Skin of body (tissue), 2 donors: ENCODE measurements around the gene KCNH8. TPM values are rescaled to one million over a fixed set of nuclear protein-coding genes. Genes with fewer than 3 reads are reported as not detected.

Source experiments
- DNase-seq: peaks from one replicate; lab custom pipeline; 2025; lab: John Stamatoyannopoulos, UW
- total RNA-seq: library from RNA; depleted of rRNA; stranded (reverse); fragments of >200 nt; gene quantifications from one replicate; pipeline ENCODE4 v1.2.3, GENCODE V29; 2014

Gene KCNH8
- total RNA-seq, 1 donor from 2014 or later: 2.0 TPM

- DNase-seq: no peak
These were observed 325.8 kb downstream of the KCNH8 start for GRCh38 chr3:19473971-19474580.

DNA sequence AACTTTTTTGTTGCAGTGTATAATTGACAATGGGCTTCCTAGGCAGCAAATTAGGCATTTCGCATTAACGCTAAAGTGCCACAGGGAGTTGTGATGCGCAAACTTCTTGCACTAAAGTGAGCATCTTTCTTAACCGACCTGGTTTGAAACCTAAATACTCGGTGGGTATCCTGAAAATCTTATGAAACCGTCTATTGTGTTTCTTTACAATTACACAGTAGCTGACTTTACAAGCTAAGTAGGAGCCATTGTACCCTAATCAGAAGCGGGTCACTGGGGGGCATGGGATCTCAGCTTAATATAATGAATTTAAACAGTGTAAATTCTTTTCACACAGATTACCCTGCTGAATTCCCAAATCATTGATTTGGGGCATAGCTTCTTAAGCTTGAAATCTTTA, 328.0 kb downstream of the KCNH8 start:
- no peak for DNase-seq

- no peak for DNase-seq
These were observed 337.0 kb downstream of the KCNH8 start for GRCh38 chr3:19485267-19485666.

DNA sequence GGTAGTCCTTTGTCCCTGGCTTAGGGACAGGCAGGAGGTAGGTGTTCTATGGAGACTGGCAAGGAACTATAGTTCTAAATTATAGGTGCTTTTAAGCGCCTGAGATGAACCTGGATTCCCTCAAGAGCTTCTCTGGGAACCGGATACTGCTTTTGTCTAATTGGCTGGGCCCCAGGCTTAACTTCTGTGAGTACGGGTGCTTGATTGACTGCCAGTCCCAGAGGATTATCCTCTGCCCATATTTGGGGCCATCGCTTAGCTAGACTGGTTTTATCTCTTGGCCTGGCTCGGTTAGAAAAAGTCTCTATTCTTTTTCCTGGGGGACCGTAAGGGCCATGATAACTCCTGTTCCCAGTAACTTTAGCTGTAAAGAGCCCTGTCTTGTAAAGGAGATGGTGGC, 339.1 kb downstream of the KCNH8 start:
- DNase-seq: no peak

DNA sequence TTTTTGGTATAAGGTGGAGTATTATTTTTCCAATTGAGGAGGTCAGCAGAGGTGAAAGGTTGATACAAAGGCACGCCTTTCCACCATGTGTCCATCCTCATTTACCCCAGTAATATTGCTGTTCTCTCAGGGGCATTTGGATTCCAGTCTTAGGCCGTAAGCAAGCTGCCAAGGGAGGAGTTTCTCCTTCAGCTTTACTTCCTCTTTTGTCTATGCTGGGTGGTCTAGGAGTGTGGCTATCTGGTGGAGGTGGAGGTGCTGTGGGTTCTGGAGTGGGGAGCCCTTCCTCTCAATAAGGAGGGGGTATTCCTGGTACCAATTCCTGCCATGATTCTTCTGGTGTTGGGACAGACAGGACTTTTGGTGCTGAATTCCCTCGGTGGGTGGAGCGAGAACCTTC, 340.6 kb downstream of the KCNH8 start:
- DNase-seq: no peak

GRCh38 chr3:19489936-19490335, 341.6 kb downstream of the KCNH8 start:
- no peak for DNase-seq

DNA sequence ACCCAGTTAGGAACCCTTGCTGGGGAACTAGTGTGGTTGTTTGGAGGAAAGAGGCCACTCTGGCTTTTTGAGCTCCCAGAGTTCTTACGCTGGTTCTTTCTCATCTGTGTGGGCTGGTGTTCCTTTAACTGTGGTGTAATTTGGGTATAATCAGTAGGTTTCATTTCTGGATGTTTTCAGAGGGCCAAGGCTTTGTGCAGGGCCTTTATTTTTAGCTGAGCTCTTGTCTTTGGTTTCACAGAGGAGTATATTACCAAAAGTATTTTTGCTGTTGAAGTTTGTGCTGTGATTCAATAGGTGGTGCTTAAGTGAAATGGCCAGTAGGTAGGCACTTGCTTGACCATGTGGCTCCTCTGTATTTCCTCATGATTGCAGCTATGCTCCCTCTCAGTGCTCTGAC, 357.9 kb downstream of the KCNH8 start:
- no peak for DNase-seq

DNA sequence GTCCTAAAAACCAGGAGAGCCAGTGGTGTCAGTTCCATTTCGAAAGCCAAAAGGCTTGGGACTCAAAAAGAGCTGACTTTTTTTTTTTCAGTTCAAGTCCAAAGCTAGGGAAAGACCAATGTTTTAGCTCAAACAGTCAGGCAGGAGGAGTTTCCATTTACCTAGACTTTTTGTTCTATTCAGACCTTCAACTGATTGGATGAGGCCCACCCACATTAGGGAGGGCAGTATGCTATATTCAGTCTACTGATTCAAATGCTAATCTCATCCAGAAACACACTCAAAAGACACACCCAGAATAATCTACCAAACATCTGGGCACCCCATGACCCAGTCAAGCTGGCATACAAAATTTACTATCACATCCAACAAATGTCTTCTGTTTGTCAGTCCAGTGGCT, 374.0 kb downstream of the KCNH8 start:
- DNase-seq: no peak

DNA sequence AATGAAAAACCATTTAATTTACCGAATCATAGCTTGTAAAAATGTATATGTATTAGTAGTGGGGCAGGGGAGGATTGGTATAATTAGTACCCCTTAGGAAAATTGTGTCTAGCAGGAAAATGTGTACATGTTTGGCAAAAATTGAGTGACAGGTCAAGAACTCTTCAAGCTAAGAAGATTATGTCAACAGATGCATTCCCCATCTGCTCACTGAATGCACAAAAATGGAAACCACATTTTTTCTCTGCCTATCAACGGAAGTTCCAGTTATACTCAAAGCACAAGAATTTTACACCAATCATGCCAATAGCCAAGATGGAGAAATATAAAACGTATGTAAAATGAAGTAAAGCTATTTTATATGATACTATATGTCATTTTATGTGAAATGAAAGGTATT, 377.8 kb downstream of the KCNH8 start:
- DNase-seq: no peak

DNA sequence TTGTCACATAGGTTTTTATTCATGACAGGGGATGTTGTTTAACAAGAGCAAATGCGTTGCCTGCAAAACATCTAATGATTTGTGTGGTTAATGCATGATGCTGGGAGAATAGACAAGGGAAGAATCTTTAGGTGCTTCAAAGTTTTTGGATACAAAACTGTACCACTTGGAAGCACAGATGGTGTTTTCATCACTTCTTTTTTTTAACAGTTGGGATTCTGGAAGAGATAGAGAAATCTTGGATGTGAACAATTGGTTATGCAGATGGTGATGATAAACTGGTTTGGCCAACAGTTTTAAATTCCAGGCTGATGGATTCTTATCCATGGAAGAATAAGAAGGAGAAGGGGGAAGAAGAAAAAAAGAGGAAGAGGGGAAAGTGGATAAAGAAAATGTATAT, 379.4 kb downstream of the KCNH8 start:
- DNase-seq: no peak

- DNase-seq: no peak
These were observed 383.1 kb downstream of the KCNH8 start for GRCh38 chr3:19531426-19531825.

DNA sequence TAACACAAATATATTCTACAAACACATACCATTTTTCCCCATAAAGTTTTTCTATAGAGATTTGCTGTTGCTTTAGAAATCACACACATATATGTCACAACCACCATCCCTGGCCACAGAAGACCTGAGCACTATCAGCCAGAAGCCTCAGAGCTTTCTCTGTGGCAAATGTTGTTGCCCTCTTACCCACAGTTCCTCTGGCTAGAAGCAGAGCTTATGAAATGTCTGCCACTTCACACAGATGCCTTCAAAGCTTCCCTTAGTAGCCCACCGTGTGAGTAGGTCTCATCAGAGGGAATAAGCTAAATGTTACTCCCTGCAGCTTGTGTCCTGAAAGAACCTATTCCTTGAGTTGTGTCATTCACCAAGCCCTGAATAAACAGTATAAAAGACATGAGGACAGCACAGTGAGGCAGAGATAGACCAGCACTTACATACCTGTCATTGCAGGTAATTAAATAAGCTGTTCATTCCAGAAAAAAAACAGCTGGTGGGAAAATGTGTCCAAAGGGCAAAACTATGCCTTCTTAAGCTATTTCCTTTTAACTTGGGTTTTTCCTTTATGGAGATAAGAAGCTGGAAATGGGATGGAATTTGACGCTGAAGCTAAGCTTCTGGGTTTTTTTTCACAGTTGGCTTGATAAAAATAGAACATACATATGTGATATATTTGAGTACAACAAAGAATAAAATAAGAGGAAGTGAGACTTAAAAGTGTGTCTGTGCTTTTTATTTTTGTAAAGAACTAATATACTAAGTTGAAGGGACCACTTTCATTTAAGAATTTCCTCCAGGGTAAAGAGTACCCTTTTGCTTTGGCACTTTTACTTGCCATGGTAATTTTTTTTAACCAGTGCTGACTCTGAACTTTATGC, 391.4 kb downstream of the KCNH8 start:
- no peak for DNase-seq

DNA sequence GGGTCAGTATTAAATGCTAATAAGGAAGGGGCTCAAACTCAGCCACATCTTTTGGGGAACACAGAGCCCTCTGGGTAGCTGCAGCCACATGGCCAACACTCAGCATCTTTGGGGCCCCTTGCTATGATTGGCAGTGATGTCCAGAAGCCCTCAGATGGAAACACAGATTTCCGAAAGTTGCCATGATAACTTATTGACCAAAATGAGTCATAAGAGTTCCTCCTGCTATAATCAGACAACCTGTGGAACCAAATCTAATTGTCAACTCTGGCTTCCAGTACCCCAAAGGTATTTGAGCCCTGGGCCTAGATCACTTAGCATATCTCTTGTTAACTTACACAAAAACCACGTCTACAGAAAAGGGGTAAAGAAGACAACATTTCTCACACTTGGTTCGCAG, 392.2 kb downstream of the KCNH8 start:
- no peak for DNase-seq

DNA sequence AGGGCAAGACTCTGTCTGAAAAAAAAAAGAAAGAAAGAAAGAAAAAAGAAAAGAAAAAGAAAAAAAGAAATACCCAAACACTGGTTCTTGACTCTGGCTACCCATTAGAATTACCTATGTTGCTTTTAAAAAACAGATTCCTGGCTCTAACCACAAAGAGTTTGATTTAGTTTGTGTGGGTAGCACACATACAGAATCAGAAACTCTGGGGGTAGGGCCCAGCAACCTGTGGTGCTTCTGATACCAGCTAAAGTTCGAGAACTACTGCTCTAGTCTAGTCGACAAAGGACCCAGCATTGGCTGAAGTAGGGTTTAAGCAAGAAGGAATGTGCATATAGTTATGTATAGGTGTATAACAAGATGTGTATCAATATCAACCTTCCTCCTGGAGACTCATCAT, 393.0 kb downstream of the KCNH8 start:
- DNase-seq: no peak

GRCh38 chr3:19543212-19543841, 395.0 kb downstream of the KCNH8 start:
- no peak for DNase-seq

- DNase-seq: no peak
These were observed 399.6 kb downstream of the KCNH8 start for GRCh38 chr3:19547665-19548464.

DNA sequence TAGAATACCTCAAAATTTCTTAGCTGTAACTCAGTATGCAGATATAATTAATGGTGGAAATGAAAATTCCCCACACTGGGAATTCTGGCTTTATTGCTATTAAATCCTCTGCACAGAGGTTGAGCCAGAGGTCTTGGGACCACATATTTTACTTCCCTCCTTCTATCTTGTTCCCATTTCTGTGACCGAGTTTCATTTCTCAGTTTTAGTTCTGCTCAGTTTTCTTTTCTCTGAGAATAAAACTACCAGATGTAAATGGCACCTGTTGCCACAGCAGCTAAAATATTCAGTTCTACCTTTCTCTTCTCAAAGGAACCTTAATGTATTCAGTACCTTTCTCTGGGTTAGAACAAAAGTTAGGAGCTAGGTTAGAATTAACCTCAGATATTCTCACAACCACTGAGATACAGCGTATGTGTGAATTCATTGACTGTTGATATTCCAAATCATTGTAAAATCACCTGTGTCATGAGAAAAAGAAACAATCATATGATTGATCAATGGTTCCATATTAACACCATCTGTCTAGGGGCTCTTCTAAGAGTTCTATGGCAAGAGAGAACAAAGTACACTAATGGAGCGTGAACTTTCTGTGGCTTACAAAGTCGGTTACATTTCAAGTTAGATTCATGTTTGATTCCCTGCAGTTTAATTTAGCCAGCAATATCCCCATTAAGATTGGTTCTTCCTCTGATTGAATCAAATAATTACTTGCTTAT, 411.6 kb downstream of the KCNH8 start:
- DNase-seq: no peak

GRCh38 chr3:19573644-19574043, 425.3 kb downstream of the KCNH8 start:
- DNase-seq: no peak

GRCh38 chr3:19574268-19574667, 426.0 kb downstream of the KCNH8 start:
- DNase-seq: no peak

DNA sequence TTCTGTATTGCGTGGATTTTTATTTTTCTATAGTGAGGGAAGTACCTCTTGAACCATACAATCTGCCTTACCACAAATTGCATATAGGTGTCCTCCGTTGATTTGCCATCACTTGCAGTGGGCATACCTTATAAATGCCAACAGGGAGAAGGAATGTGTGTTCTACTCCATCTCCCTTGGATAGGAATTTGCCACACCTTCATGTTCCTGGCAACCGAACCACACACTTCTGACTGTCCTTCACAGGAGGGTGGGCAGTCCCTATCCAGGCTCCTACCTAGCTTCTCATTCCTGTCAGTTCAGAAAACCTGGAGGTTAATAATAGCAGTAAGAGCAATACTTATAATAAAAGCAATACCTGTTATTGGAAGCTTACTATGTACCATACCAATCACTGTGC, 428.0 kb downstream of the KCNH8 start:
- no peak for DNase-seq
